Astrocyte (in vitro differentiated cells and primary cell): ENCODE measurements around the gene COL2A1.

Source experiments
- EZH2 ChIP-seq: IDR thresholded peaks from 2 replicates; pipeline ENCODE4 v1.6.1; 2012; ENCODE audit warnings: mild to moderate bottlenecking, low read length, inconsistent platforms; ENCODE audit not compliant: insufficient read depth
- TF ChIP-seq, protein P1 (sequence below): IDR thresholded peaks from 2 replicates; pipeline ENCODE4 v1.5.1; 2011; ENCODE audit warnings: low read depth, mild to moderate bottlenecking, inconsistent platforms, low read length, moderate library complexity; ENCODE audit not compliant: insufficient read depth

DNA sequence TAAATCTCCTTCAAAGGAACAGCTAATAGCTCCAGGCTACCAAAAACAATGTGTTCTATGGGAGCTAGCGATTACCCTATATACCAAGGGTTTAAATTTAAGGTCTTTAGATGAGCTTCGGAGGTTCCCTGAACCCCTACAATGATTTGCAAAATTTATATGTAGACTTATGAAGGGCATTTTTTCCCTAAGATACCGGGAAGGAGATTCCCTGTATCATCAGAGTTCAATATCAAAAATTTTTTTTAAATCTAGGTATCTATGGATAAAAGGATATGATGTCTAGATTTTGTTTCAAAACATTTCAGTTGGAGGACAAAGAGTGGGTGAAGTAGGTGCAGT, 17.9 kb upstream of the COL2A1 start:
- TF ChIP-seq, protein P1, sequence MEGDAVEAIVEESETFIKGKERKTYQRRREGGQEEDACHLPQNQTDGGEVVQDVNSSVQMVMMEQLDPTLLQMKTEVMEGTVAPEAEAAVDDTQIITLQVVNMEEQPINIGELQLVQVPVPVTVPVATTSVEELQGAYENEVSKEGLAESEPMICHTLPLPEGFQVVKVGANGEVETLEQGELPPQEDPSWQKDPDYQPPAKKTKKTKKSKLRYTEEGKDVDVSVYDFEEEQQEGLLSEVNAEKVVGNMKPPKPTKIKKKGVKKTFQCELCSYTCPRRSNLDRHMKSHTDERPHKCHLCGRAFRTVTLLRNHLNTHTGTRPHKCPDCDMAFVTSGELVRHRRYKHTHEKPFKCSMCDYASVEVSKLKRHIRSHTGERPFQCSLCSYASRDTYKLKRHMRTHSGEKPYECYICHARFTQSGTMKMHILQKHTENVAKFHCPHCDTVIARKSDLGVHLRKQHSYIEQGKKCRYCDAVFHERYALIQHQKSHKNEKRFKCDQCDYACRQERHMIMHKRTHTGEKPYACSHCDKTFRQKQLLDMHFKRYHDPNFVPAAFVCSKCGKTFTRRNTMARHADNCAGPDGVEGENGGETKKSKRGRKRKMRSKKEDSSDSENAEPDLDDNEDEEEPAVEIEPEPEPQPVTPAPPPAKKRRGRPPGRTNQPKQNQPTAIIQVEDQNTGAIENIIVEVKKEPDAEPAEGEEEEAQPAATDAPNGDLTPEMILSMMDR: no peak
- no peak for TF ChIP-seq EZH2
